ENCODE data around the gene UBE2F. TPM values are rescaled to one million over a fixed set of nuclear protein-coding genes. Genes with fewer than 3 reads are reported as not detected.

The UBE2F gene, protein sequence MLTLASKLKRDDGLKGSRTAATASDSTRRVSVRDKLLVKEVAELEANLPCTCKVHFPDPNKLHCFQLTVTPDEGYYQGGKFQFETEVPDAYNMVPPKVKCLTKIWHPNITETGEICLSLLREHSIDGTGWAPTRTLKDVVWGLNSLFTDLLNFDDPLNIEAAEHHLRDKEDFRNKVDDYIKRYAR
- 47.8 to 56.4 TPM (median 49.3 TPM) in 5 replicates for total RNA-seq (2022; extraction: Qiagen RNA extraction; ENCODE audit: low read depth)

DNA sequence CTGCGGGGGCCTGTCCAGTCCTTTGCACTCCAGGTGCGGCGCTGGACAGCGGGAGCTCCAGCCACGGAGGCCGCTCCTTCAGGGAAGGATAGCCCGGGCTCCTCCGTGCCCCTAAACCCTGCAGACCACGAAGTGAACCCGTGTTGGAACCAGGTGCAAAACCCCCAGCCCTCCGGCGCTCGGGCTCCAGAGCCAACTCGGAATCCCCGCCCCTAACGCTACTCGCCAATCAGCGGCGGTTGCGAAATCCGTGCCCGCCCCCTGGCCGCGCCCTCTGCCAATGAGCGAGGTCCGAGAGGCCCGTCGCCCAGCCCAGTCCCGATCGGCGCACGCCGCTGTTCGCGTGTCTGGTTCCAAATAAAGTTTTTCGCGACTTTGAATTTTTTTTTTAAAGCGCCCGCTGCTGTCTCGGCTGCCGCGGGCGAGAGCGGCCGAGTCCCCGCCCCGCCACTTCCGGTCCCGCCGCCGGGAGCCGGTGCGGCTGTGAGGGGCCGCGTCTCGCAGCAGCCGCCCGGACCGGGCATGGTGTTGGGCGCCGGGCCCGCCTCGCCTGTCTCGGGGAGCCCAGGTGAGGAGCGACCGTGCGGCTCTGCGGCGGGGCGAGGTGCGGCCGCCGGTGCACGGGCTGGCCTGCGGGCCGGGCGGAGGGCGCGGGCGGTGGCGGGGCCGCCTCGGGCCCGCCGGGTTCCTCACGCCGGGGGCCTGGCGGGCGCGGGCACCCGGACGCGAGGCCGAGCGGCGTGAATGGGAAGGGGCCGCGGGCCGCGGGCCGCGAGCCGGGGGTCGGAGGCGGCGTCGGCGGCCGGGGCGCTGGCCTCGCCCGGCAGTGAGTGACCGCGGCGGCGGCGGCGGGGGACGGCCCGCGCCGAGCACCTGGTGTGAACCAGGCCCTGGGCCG, at the start of gene UBE2F:
TSS of gene UBE2F (plus strand) at position 450 of the 898 bp plus-strand sequence. CDS start 6,094 bp downstream, outside the sequence.

DNA sequence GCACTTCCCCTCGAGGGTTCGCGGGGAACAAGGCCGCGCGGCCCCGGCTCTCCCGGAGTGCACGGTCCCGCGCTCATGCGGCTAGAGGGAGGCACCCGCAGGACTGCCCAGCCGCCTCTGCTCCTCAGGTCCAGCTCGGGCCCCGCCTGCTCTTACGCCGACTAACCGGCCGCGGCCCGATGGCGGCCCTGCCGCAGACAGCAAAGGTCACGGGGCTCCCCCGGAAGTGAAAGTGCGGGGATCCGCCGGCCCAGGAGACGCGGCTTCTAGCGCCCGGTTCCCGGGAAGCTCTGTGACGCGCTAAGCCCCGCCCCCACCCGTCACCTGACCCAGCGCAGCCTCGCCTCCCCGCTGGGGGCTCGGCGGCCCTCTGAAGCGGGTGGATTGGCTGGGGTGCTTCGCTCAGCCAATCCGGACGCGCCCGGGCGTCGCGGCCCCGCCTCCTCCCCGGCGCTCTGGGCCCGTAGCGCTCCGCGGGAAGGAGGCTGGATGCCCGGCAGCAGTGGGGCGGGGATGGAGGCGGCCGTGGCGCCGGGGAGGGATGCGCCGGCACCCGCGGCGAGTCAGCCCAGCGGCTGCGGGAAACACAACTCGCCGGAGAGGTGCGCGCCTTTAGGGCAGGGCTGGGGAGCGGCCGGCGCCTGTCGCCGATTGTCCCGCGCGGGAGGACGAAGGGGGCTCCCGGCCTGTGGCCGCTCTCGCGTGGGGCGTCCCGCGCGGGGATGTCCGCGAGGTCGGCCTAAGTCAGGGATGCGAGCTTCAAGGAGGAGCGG, 93.9 kb downstream of the UBE2F start, which contains the start of gene SCLY:
TSS of gene SCLY (plus strand) at position 460 of the 773 bp plus-strand sequence. CDS start at position 514, 54 bp downstream.

Other genes with a start within 250 kb of the UBE2F start
- gene RBM44, start 168.2 kb upstream of the UBE2F start, total RNA-seq (2022; extraction: Qiagen RNA extraction; ENCODE audit: low read depth): 0.23 to 0.33 TPM (median 0.24 TPM) in 4 of 5 replicates, not detected in the other
- gene RAMP1, start 107.4 kb upstream of the UBE2F start, total RNA-seq (2022; extraction: Qiagen RNA extraction; ENCODE audit: low read depth): not detected in 5 replicates
- 16.3 to 23.2 TPM (median 21.6 TPM) in 5 replicates for gene SCLY, start 94.0 kb downstream of the UBE2F start, total RNA-seq (2022; extraction: Qiagen RNA extraction; ENCODE audit: low read depth)
- gene ESPNL, start 133.3 kb downstream of the UBE2F start, total RNA-seq (2022; extraction: Qiagen RNA extraction; ENCODE audit: low read depth): 0.10 to 0.17 TPM (median 0.15 TPM) in 5 replicates
- 0.17 to 0.45 TPM (median 0.21 TPM) in 5 replicates for gene KLHL30, start 171.7 kb downstream of the UBE2F start, total RNA-seq (2022; extraction: Qiagen RNA extraction; ENCODE audit: low read depth)
- 6.7 to 9.2 TPM (median 7.7 TPM) in 5 replicates for gene ERFE, start 192.0 kb downstream of the UBE2F start, total RNA-seq (2022; extraction: Qiagen RNA extraction; ENCODE audit: low read depth)
- gene ILKAP, start 236.7 kb downstream of the UBE2F start, total RNA-seq (2022; extraction: Qiagen RNA extraction; ENCODE audit: low read depth): 37.1 to 42.3 TPM (median 39.4 TPM) in 5 replicates

Data from A549 treated with GW870086 at 1 μM for 4 hours (cell line).